Heart left ventricle (tissue), 13 donors: ENCODE data around the gene PFKP.

ENCODE experiments used
- CTCF ChIP-seq, 12 donors: fragments of 200-600 bp; sonication (generic) in 4 of 12; IDR thresholded peaks; one replicate each; pipeline versions ENCODE4 v1.5.0 to v1.8.0; 2018 to 2022; ENCODE audit warnings: antibody characterized with exemption in 12 of 12, mild to moderate bottlenecking in 5 of 12
- POLR2A ChIP-seq, 2 donors: fragments of 450-650 bp; IDR thresholded peaks; one replicate each; pipeline ENCODE4 v1.6.1; 2017; ENCODE audit warnings: antibody characterized with exemption in 2 of 2, mild to moderate bottlenecking in 2 of 2, moderate library complexity in 2 of 2
- donor health status: ischemic (EF 13 %, LVEDD 7.1; RV severe dilation, severe dysfunction).
- donor health status: DM: no; HTN: yes; CAD: no.
- donor health status: DM: no; HTN: no; CAD: no.
- donor health status: ischemic (EF 25% LVEDD 6.9; RV normal size, moderate dysfunction).
- donor health status: ischemic (EF 25% LVEDD 5.7; RV mildly dilated, moderate dysfunction).
- donor health status: ischemic (EF 35%, LVEDD 5.7; RV mildly dilated, moderate dysfunction).
- donor health status: nonischemic (EF 11% LVEDD 7.7; RV severe dilation, severe dysfunction).
- donor health status: DM: yes; HTN: yes; CAD: no.
- donor health status: PGD.
- donor health status: ischemic (EF 29% LVEDD 5.4; RV normal size, mild dysfunction).
- donor health status: nonischemic (EF 23%, LVEDD 6.1; RV moderate dilation, normal function).

DNA sequence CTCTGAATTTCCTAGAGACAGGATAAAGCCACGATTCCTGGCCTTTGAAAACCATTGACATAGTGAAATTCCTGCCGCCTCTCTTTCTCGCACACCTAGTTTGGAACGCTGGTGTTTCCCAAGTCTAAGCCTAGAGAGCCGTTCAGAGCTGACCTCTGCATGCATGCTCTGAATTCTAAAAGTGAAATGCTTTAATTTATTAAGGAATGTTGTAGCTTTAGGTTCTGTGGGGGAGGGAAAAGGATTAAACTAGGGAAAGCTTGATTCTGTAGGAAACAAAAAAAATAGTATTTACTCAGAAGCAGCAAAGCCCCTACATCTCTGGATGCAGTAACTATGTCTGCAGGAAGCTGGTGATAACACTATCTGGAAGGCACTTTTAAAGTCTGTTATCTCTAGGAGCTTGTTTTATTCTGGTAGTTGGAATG lies 27.3 kb downstream of the PFKP start:
- TF ChIP-seq POLR2A (IDR thresholded peaks at IDR 0.05) (no peak), CTCF (IDR thresholded peaks at IDR 0.05) (no peak)
